ENCODE measurements around the gene CDHR4.

The CDHR4 gene

DNA sequence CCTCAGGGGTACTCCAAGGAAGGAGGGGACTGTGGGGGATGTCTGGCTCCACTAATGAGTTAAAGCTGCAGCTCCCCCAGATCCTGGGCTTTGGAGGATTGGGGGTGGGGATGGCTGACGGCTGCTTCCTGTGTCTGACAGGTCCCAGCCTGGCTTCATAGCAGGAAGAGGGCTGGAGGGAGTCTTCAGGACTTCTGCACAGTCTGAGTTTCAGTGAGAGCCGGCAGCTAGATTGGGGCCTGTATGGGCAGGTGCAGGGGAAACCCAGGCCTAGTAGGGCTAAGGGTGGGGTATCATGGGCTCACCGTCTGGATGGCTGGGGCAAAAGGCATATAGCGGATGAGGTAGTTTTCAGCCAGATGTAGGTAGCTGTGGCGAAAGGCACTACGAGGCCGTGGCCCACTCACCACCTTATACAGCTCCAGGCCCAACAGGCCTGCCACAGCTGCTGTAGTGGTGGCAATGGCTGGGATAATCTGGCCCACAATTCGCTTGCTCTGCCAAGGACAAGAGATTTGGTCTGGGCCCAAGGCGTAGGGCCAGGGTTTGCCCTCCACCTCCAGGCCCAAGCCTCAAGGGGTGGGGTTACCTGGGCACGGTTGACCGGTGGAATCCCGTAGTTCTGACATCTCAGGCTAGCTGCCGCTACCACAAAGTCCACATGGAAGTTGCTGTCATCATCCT is 7.9 kb upstream of the CDHR4 start:
- no peak overlapping the region for H3K4me3 ChIP-seq (ENCODE audit: low read depth in 1 of 2, low read length in 2 of 2)

DNA sequence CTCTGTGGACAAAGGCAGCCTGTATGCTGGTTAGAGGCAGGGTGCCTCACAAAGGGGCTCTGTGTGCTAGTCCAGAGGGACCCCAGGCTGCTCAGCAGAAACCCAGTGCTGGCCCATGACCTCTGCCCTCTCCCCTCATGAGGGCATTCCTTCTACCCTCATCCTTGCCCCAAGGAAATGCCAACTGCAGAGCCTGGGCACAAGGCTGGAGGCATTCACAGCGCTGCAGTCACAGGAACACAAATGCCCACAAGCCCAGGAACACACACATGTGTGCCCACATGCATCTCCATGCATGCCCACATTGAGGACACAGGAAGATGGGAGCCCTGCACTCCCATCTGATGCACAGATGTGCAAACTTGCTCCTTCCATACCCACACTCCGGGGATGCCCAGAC is 7.2 kb upstream of the CDHR4 start:
- H3K27ac ChIP-seq (ENCODE audit: low read length), result peak overlapping the region; percentile 57; the same call in 1 of the 2 replicates
- peaks cover 15% of the 10 kb centered on the region for H3K27me3 ChIP-seq (ENCODE audit: insufficient read depth, low read length, poor library complexity)
- no peak overlapping the region; the same call in 1 of the 2 replicates for H3K4me2 ChIP-seq (ENCODE audit: insufficient read depth, low read length)
- no peak for ATAC-seq (ENCODE audit: insufficient read depth, low read depth)
- no peak for DNase-seq
- H3K4me3 ChIP-seq (ENCODE audit: low read depth in 1 of 2, low read length in 2 of 2), result no peak overlapping the region
- no peak overlapping the region for H2AFZ ChIP-seq (ENCODE audit: low read depth, low read length)
- peaks cover 15% of the 10 kb centered on the region for H3K36me3 ChIP-seq (ENCODE audit: insufficient read depth, low read length)
- peaks cover 57% of the 10 kb centered on the region for H3K4me1 ChIP-seq (ENCODE audit: insufficient read depth, low read length)
- no peaks in the 10 kb centered on the region for H3K9me3 ChIP-seq (ENCODE audit: insufficient read depth, low read length, severe bottlenecking)
- H3K79me2 ChIP-seq (ENCODE audit: insufficient read depth, low read length), result no peaks in the 10 kb centered on the region
- H3K9ac ChIP-seq (ENCODE audit: low read depth, low read length), result 0 out of 2 replicates have a peak overlapping the region, but pooled peaks have one; percentile 22
- peaks cover 16% of the 10 kb centered on the region for H4K20me1 ChIP-seq (ENCODE audit: insufficient read depth, low read length)
- TF ChIP-seq EZH2 (IDR thresholded peaks at IDR 0.05; ENCODE audit: borderline replicate concordance, low read depth, low read length, severe bottlenecking), result no peak
- TF ChIP-seq, protein P1, sequence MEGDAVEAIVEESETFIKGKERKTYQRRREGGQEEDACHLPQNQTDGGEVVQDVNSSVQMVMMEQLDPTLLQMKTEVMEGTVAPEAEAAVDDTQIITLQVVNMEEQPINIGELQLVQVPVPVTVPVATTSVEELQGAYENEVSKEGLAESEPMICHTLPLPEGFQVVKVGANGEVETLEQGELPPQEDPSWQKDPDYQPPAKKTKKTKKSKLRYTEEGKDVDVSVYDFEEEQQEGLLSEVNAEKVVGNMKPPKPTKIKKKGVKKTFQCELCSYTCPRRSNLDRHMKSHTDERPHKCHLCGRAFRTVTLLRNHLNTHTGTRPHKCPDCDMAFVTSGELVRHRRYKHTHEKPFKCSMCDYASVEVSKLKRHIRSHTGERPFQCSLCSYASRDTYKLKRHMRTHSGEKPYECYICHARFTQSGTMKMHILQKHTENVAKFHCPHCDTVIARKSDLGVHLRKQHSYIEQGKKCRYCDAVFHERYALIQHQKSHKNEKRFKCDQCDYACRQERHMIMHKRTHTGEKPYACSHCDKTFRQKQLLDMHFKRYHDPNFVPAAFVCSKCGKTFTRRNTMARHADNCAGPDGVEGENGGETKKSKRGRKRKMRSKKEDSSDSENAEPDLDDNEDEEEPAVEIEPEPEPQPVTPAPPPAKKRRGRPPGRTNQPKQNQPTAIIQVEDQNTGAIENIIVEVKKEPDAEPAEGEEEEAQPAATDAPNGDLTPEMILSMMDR (IDR thresholded peaks at IDR 0.05; ENCODE audit: borderline replicate concordance, extremely low read depth, low read length, poor library complexity, severe bottlenecking), result no peak

More for the DNA sequence above, 7.9 kb upstream of the CDHR4 start:
- Histone ChIP-seq H3K9me3 (ENCODE audit: insufficient read depth, low read length, severe bottlenecking) (no peaks in the 10 kb centered on the region), H3K27ac (ENCODE audit: low read length) (no peak overlapping the region), H4K20me1 (ENCODE audit: insufficient read depth, low read length) (peaks cover 16% of the 10 kb centered on the region), H3K79me2 (ENCODE audit: insufficient read depth, low read length) (no peaks in the 10 kb centered on the region), H3K4me2 (ENCODE audit: insufficient read depth, low read length) (no peak overlapping the region), H3K36me3 (ENCODE audit: insufficient read depth, low read length) (peaks cover 22% of the 10 kb centered on the region), H3K27me3 (ENCODE audit: insufficient read depth, low read length, poor library complexity) (peaks cover 12% of the 10 kb centered on the region), H2AFZ (ENCODE audit: low read depth, low read length) (no peak overlapping the region), H3K9ac (ENCODE audit: low read depth, low read length) (0 out of 2 replicates have a peak overlapping the region, but pooled peaks have one; percentile 2), H3K4me1 (ENCODE audit: insufficient read depth, low read length) (peaks cover 59% of the 10 kb centered on the region)
- ATAC-seq (ENCODE audit: insufficient read depth, low read depth) (no peak), DNase-seq (no peak)
- TF ChIP-seq EZH2 (IDR thresholded peaks at IDR 0.05; ENCODE audit: borderline replicate concordance, low read depth, low read length, severe bottlenecking), result no peak
- TF ChIP-seq, protein P1 (IDR thresholded peaks at IDR 0.05; ENCODE audit: borderline replicate concordance, extremely low read depth, low read length, poor library complexity, severe bottlenecking), result no peak

DNA sequence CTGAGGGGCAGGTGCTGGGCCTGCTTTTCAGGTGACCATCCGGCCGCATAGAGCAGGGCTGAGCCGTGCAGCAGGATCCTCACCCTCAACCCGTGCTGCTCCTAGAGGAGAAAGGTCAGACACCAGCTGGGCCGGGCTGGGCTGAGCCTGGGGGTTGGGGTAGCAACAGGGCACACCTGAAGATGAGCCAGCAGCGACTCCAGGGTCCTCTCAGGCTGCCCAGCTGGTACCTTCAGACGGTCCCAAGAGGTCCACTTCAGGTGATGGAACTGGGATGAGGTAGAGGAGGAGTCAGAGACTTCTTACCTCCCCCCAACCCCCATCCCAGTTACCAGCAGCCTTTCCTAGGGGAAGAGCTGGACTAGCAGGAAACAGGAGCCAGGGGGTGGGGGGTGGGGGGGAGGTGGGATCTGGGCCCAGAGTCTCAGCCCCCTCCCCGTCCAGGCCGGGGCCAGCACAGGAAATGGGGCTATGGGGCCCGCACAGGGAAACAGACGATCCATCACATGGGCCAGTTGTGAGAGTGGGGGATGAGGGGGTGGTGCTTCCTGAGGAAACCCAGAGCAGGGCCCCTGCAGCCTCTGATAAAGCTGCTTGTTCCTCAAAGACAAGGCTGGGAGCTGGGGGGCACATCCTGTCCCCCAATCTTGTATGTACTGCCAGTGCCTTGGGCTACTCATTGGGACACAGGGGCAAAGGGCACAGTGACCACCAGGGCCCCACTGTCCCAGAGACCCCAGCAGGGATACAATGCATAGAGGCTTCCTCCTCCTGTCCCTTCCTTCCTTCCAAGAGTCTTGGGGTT is 6.4 kb upstream of the CDHR4 start:
- H3K27ac ChIP-seq (ENCODE audit: low read length), result peak overlapping the region; percentile 57

More for the DNA sequence above, 6.4 kb upstream of the CDHR4 start:
- TF ChIP-seq EZH2 (IDR thresholded peaks at IDR 0.05; ENCODE audit: borderline replicate concordance, low read depth, low read length, severe bottlenecking), result no peak
- TF ChIP-seq, protein P1 (IDR thresholded peaks at IDR 0.05; ENCODE audit: borderline replicate concordance, extremely low read depth, low read length, poor library complexity, severe bottlenecking), result no peak
- Histone ChIP-seq H3K79me2 (ENCODE audit: insufficient read depth, low read length) (no peaks in the 10 kb centered on the region), H4K20me1 (ENCODE audit: insufficient read depth, low read length) (peaks cover 16% of the 10 kb centered on the region), H3K9me3 (ENCODE audit: insufficient read depth, low read length, severe bottlenecking) (no peaks in the 10 kb centered on the region), H3K4me3 (ENCODE audit: low read depth in 1 of 2, low read length in 2 of 2) (no peak overlapping the region), H3K4me1 (ENCODE audit: insufficient read depth, low read length) (peaks cover 57% of the 10 kb centered on the region), H2AFZ (ENCODE audit: low read depth, low read length) (no peak overlapping the region), H3K36me3 (ENCODE audit: insufficient read depth, low read length) (peaks cover 8% of the 10 kb centered on the region), H3K27me3 (ENCODE audit: insufficient read depth, low read length, poor library complexity) (peaks cover 21% of the 10 kb centered on the region), H3K4me2 (ENCODE audit: insufficient read depth, low read length) (peak overlapping the region; percentile 33), H3K9ac (ENCODE audit: low read depth, low read length) (0 out of 2 replicates have a peak overlapping the region, but pooled peaks have one; percentile 26)
- DNase-seq (peak; percentile 74), ATAC-seq (ENCODE audit: insufficient read depth, low read depth) (peak; percentile 39)

All from DND-41 (cell line).